H1 (cell line): ENCODE results near the gene DOCK3. TPM values are rescaled to one million over a fixed set of nuclear protein-coding genes. Genes with fewer than 3 reads are reported as not detected.

Experiments used
- polyA plus RNA-seq, 7 experiments: library from polyadenylated mRNA; depleted of rRNA in 3 of 7; stranded (reverse) in 5 of 7; unstranded in 2 of 7; fragments of >200 nt in 5 of 7; fragments of 200-250 nt in 2 of 7; gene quantifications; 1 replicate in 5 of 7; 2 replicates in 1 of 7; 4 replicates in 1 of 7; pipeline versions ENCODE4 v1.2.1 to v1.2.3, GENCODE V29; 2011 to 2013; ENCODE audit warnings: missing spikeins in 2 of 7, mixed read lengths in 2 of 7
- total RNA-seq: library from RNA; stranded (reverse); fragmentation: NEBNext Ultra II Directional; extraction: Animal tissue kit (Norgen Biotek cat#: 25700); gene quantifications from 2 replicates; pipeline ENCODE4 v1.2.1, GENCODE V29; 2021
- TF ChIP-seq, protein P1 (sequence below): fragments of 300-600 bp; sonication (generic); IDR thresholded peaks from 2 replicates; pipeline ENCODE4 v1.7.1; 2012; ENCODE audit warnings: low read length, moderate library complexity, mild to moderate bottlenecking, inconsistent platforms; ENCODE audit not compliant: insufficient replicate concordance
- TF ChIP-seq, protein P2 (sequence below): IDR thresholded peaks from 2 replicates; pipeline ENCODE4 v1.6.1; 2012; ENCODE audit warnings: low read length, inconsistent platforms
- TF ChIP-seq, protein P3 (sequence below): IDR thresholded peaks from 2 replicates; pipeline ENCODE4 v1.6.1; 2012; ENCODE audit warnings: inconsistent platforms
- TF ChIP-seq, protein P4 (sequence below): IDR thresholded peaks from 2 replicates; pipeline ENCODE4 v1.6.1; 2012; ENCODE audit warnings: inconsistent platforms

The DOCK3 gene
- total and polyA plus RNA-seq, 2 of the 8 experiments (the other 6 are each of a cell fraction or from before 2014, with no cell fraction given) = 2.7 to 5.0 TPM

DNA sequence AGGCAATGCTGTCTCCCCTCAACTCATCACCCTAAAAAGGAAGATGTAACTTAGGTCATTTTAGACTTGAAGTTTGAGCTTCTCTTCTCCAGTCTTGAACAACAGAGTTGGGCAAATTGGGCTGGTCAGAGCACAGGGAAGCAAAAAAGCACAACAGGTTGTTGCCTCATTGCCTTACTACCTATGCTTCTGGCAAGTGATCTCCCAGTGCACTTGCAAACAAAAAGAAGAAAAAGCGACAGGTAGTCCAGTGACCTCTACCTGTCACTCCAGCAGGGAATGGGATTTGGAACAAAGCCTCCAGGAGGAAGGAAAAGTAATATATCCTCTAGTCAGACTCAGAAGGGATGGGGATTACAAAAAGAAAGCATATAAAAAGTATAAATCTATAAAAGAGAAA, 550.1 kb downstream of the DOCK3 start (continued):
- TF ChIP-seq, protein P1, sequence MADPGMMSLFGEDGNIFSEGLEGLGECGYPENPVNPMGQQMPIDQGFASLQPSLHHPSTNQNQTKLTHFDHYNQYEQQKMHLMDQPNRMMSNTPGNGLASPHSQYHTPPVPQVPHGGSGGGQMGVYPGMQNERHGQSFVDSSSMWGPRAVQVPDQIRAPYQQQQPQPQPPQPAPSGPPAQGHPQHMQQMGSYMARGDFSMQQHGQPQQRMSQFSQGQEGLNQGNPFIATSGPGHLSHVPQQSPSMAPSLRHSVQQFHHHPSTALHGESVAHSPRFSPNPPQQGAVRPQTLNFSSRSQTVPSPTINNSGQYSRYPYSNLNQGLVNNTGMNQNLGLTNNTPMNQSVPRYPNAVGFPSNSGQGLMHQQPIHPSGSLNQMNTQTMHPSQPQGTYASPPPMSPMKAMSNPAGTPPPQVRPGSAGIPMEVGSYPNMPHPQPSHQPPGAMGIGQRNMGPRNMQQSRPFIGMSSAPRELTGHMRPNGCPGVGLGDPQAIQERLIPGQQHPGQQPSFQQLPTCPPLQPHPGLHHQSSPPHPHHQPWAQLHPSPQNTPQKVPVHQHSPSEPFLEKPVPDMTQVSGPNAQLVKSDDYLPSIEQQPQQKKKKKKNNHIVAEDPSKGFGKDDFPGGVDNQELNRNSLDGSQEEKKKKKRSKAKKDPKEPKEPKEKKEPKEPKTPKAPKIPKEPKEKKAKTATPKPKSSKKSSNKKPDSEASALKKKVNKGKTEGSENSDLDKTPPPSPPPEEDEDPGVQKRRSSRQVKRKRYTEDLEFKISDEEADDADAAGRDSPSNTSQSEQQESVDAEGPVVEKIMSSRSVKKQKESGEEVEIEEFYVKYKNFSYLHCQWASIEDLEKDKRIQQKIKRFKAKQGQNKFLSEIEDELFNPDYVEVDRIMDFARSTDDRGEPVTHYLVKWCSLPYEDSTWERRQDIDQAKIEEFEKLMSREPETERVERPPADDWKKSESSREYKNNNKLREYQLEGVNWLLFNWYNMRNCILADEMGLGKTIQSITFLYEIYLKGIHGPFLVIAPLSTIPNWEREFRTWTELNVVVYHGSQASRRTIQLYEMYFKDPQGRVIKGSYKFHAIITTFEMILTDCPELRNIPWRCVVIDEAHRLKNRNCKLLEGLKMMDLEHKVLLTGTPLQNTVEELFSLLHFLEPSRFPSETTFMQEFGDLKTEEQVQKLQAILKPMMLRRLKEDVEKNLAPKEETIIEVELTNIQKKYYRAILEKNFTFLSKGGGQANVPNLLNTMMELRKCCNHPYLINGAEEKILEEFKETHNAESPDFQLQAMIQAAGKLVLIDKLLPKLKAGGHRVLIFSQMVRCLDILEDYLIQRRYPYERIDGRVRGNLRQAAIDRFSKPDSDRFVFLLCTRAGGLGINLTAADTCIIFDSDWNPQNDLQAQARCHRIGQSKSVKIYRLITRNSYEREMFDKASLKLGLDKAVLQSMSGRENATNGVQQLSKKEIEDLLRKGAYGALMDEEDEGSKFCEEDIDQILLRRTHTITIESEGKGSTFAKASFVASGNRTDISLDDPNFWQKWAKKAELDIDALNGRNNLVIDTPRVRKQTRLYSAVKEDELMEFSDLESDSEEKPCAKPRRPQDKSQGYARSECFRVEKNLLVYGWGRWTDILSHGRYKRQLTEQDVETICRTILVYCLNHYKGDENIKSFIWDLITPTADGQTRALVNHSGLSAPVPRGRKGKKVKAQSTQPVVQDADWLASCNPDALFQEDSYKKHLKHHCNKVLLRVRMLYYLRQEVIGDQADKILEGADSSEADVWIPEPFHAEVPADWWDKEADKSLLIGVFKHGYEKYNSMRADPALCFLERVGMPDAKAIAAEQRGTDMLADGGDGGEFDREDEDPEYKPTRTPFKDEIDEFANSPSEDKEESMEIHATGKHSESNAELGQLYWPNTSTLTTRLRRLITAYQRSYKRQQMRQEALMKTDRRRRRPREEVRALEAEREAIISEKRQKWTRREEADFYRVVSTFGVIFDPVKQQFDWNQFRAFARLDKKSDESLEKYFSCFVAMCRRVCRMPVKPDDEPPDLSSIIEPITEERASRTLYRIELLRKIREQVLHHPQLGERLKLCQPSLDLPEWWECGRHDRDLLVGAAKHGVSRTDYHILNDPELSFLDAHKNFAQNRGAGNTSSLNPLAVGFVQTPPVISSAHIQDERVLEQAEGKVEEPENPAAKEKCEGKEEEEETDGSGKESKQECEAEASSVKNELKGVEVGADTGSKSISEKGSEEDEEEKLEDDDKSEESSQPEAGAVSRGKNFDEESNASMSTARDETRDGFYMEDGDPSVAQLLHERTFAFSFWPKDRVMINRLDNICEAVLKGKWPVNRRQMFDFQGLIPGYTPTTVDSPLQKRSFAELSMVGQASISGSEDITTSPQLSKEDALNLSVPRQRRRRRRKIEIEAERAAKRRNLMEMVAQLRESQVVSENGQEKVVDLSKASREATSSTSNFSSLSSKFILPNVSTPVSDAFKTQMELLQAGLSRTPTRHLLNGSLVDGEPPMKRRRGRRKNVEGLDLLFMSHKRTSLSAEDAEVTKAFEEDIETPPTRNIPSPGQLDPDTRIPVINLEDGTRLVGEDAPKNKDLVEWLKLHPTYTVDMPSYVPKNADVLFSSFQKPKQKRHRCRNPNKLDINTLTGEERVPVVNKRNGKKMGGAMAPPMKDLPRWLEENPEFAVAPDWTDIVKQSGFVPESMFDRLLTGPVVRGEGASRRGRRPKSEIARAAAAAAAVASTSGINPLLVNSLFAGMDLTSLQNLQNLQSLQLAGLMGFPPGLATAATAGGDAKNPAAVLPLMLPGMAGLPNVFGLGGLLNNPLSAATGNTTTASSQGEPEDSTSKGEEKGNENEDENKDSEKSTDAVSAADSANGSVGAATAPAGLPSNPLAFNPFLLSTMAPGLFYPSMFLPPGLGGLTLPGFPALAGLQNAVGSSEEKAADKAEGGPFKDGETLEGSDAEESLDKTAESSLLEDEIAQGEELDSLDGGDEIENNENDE = no peak
- TF ChIP-seq, protein P2, sequence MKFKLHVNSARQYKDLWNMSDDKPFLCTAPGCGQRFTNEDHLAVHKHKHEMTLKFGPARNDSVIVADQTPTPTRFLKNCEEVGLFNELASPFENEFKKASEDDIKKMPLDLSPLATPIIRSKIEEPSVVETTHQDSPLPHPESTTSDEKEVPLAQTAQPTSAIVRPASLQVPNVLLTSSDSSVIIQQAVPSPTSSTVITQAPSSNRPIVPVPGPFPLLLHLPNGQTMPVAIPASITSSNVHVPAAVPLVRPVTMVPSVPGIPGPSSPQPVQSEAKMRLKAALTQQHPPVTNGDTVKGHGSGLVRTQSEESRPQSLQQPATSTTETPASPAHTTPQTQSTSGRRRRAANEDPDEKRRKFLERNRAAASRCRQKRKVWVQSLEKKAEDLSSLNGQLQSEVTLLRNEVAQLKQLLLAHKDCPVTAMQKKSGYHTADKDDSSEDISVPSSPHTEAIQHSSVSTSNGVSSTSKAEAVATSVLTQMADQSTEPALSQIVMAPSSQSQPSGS = no peak
- TF ChIP-seq, protein P3, sequence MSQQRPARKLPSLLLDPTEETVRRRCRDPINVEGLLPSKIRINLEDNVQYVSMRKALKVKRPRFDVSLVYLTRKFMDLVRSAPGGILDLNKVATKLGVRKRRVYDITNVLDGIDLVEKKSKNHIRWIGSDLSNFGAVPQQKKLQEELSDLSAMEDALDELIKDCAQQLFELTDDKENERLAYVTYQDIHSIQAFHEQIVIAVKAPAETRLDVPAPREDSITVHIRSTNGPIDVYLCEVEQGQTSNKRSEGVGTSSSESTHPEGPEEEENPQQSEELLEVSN = no peak
- TF ChIP-seq, protein P4, sequence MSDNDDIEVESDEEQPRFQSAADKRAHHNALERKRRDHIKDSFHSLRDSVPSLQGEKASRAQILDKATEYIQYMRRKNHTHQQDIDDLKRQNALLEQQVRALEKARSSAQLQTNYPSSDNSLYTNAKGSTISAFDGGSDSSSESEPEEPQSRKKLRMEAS = no peak
